ACHN (cell line): ENCODE data around the gene ILF2.
A peak's percentile ranks its signal among the peaks of the same experiment; 100 is the strongest.
"Not testable (repeated sequence)": the region's sequence is repeated elsewhere in the genome, so short reads cannot be mapped to it uniquely, and the experiment has no call there.

ENCODE experiments used
- DNase-seq: peaks from one replicate; pipeline ENCODE4 v3.0.0-alpha.2; 2015
- in situ Hi-C: cut with HindIII; loops from 2 replicates; pipeline ENCODE4 v1.10.0; 2017; ENCODE audit warnings: low sequenced_read_pairs, low pct_ligation_motif_present, low pct_unique_long_range_greater_than_20kb

The ILF2 gene

GRCh38 chr1:153670859-153671627, at the start of gene ILF2:
Gene ILF2 (minus strand): TSS chr1:153670993. CDS start chr1:153670922, 71 bp downstream.
- DNase-seq = peak; percentile 100

DNA sequence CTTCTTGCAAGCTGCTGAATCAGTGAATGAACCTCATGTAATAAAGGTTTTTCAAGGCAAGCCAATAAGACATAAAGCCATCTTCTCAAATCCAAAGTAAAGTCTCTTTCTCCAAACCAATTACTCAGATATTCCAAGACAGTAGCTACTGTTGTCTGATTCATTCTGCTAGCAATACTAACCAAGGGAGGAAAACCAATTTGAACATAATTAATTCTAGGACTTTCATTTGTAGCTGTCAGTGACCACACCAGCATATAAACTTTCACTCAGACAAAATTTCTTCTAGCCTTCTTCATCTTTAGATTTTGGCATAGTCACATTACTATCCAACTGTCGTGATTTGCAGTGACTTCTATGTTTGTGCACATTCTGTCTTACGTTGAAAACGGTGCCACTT, 46.5 kb upstream of the ILF2 start:
- no peak for DNase-seq
- in situ Hi-C loops = no loop called here

More at GRCh38 chr1:153670859-153671627, at the start of gene ILF2:
- in situ Hi-C loops = no loop called here

GRCh38 chr1:153716211-153716610, 45.4 kb upstream of the ILF2 start:
- DNase-seq, in situ Hi-C loops: not testable (repeated sequence)

DNA sequence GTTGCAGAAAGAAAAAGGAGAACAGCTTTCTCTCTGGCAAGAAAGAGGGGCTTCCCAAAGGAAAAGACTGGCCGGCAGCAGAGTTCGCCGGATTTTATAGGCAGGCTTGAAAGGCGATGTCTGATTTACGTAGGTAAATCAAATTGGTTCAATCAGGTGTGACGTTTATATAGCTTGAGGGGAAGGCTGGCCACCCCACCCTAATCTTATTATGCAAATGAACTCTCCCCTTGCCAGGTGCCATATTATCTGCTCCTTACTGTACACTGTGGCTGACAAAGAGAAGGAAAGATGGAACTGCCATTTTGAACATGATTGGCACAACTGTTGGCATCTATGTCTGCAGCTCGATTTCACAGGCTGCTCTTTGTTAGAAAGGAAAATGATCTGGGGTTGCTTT, 40.2 kb upstream of the ILF2 start:
- DNase-seq = no peak
- in situ Hi-C loops = no loop called here

- DNase-seq = no peak
- in situ Hi-C loops = no loop called here
Observed at GRCh38 chr1:153705484-153705883, 34.7 kb upstream of the ILF2 start.

GRCh38 chr1:153699768-153700167, 29.0 kb upstream of the ILF2 start:
- in situ Hi-C loops = no loop called here
- no peak for DNase-seq

DNA sequence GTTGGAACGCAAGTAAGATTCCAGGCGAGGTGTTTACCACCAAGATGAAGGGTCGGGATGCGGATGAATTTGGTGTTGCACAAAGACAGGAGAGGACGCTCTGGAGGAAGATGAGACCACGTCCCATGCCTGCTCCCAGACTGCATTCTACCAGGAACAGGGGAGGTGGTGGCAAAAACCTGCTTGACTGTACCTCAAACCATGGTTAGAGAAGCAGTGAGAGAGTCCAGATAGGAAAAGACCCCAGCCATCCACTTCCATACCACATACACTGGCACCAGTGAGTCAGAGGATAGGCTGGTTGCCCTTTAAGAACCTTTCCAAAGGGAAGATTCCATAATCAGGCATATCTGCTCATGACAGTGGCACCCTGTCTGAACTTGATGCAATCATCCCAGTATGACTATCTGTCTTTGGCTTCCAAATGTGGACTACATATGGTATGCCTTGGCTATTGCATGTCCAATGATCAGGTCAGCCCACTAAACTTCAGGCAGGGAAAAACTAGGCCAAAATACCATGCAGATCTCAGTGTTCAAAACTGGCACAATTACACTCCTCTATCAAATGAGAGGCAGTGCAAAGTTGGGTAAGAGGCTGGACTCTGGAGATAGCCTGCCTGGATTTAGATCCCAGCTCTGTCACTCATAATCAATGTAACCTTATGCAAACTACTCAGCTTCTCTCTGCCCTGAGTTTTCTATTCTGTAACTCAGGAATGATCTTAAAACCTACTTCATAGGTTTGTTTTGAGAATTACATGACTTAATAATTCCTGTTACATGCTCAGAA, 28.3 kb upstream of the ILF2 start:
- DNase-seq = no peak
- in situ Hi-C loops = no loop called here

DNA sequence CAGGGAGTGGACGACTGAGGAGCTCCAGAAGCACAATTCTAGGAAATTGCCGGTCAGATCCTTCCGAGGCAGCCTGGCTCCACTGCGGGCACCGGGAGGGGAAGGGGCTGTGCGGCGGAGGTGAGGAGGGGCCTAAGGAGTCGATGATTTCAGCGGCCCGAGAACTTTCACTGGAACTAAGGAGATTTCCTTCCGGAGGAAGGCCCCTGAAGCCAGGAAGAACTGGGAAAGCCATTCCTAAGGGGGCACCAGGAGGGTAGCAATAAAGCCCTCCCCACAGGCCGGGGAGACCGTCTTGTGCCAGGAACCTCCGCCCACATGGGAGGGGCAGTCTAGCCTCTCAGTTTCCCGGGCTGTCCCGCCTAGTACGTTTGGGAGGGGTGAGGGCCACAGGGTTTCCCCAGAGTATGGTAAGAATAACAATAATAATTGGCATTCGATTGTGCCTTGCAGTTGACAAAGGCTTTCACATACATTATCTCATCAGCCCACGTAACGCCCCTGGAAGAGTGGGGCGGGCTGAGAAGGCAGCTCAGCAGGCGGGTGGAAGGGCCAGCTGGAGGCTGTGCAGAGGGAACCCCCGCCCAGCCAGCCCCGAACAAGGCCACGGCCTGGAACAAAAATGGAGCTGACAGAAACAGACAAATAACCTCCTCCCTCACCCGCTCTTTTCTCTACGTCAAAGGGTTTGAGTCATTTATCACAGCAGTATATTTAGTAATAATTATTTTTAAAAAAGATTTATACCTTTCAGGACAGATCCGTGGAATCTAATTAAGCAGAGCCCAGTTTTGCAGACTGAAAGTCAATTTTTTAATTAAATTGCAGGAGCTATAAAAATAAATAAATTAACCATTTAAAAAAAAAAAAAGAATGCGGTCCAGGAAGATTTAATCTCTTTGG, 27.5 kb upstream of the ILF2 start:
- in situ Hi-C loops = no loop called here
- DNase-seq = no peak

GRCh38 chr1:153697191-153698019, 26.6 kb upstream of the ILF2 start:
- DNase-seq = no peak
- in situ Hi-C loops = no loop called here

- in situ Hi-C loops = no loop called here
- no peak for DNase-seq
Observed at GRCh38 chr1:153696741-153697140, 25.9 kb upstream of the ILF2 start.

DNA sequence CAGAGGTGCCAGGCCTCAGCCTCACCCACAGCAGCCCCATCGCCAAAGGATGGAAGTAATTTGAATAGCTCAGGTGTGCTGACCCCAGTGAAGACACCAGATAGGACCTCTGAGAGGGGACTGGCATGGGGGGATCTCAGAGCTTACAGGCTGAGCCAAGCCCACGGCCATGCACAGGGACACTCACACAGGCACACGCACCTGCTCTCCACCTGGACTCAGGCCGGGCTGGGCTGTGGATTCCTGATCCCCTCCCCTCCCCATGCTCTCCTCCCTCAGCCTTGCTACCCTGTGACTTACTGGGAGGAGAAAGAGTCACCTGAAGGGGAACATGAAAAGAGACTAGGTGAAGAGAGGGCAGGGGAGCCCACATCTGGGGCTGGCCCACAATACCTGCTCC, 22.7 kb upstream of the ILF2 start:
- DNase-seq = no peak
- in situ Hi-C loops = no loop called here

DNA sequence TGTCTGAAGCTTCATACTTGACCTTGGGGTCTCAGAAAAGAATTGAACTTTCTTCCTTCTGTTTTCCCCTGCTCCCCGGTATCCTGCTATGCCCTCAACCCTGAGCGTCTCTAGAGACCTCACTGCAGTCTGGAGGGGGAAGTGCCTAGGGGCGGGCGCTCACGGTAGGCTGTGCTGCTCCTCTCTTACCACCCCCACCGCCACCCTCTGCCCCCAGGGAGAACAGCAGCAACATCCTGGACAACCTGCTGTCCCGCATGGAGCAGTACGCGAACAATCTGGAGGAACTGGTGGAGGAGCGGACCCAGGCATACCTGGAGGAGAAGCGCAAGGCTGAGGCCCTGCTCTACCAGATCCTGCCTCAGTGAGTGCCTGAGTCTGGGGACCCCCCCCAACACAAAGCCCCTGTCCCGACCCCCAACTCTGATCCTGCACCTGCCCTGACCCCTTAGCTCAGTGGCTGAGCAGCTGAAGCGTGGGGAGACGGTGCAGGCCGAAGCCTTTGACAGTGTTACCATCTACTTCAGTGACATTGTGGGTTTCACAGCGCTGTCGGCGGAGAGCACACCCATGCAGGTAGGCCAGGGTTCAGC, 18.0 kb upstream of the ILF2 start:
- no peak for DNase-seq
- in situ Hi-C loops = no loop called here

GRCh38 chr1:153688276-153688675, 17.5 kb upstream of the ILF2 start:
- in situ Hi-C loops = no loop called here
- DNase-seq = no peak

- DNase-seq = no peak
- in situ Hi-C loops = no loop called here
Observed at GRCh38 chr1:153687346-153688125, 16.7 kb upstream of the ILF2 start.

GRCh38 chr1:153685544-153686340, 14.9 kb upstream of the ILF2 start:
- in situ Hi-C loops = no loop called here
- no peak for DNase-seq

GRCh38 chr1:153684892-153685291, 14.1 kb upstream of the ILF2 start:
- in situ Hi-C loops = no loop called here
- DNase-seq = no peak
